IPS DF 4.7 (cell line): ENCODE measurements around the gene AGMO.

Experiments
- DNase-seq: peaks from one replicate; pipeline ENCODE4 v3.0.0-alpha.2; 2013; ENCODE audit warnings: low spot score; ENCODE audit errors: extremely low read depth

The AGMO gene

GRCh38 chr7:15561835-15562234, at the start of gene AGMO:
AGMO (minus strand) TSS chr7:15562015.
- DNase-seq = no peak

- no peak for DNase-seq
These were observed 48.7 kb upstream of the AGMO start for GRCh38 chr7:15610503-15610902.

- DNase-seq = no peak
These were observed 47.5 kb upstream of the AGMO start for GRCh38 chr7:15609287-15609686.

- DNase-seq = no peak
These were observed 45.9 kb upstream of the AGMO start for GRCh38 chr7:15607529-15608210.

GRCh38 chr7:15606561-15606960, 44.7 kb upstream of the AGMO start:
- no peak for DNase-seq

GRCh38 chr7:15604166-15604565, 42.4 kb upstream of the AGMO start:
- DNase-seq = no peak

GRCh38 chr7:15603124-15603523, 41.3 kb upstream of the AGMO start:
- no peak for DNase-seq

GRCh38 chr7:15602236-15602635, 40.4 kb upstream of the AGMO start:
- DNase-seq = no peak

- DNase-seq = no peak
These were observed 39.4 kb upstream of the AGMO start for GRCh38 chr7:15601175-15601574.

GRCh38 chr7:15600298-15600697, 38.5 kb upstream of the AGMO start:
- no peak for DNase-seq

- DNase-seq = no peak
These were observed 32.6 kb upstream of the AGMO start for GRCh38 chr7:15594461-15594860.

- no peak for DNase-seq
These were observed 31.6 kb upstream of the AGMO start for GRCh38 chr7:15593382-15593781.

- DNase-seq = no peak
These were observed 24.5 kb upstream of the AGMO start for GRCh38 chr7:15586266-15586665.

GRCh38 chr7:15584575-15584974, 22.8 kb upstream of the AGMO start:
- DNase-seq = no peak

GRCh38 chr7:15582773-15583172, 21.0 kb upstream of the AGMO start:
- DNase-seq = no peak

GRCh38 chr7:15581352-15581951, 19.6 kb upstream of the AGMO start:
- DNase-seq = no peak

GRCh38 chr7:15580604-15581351, 19.0 kb upstream of the AGMO start:
- DNase-seq = no peak

GRCh38 chr7:15577600-15577999, 15.8 kb upstream of the AGMO start:
- DNase-seq = no peak

GRCh38 chr7:15571301-15571878, 9.6 kb upstream of the AGMO start:
- DNase-seq = no peak

GRCh38 chr7:15567652-15568051, 5.8 kb upstream of the AGMO start:
- DNase-seq = no peak

- DNase-seq = no peak
These were observed 5.2 kb upstream of the AGMO start for GRCh38 chr7:15567036-15567435.

- DNase-seq = no peak
These were observed 4.7 kb upstream of the AGMO start for GRCh38 chr7:15566476-15566875.
